Left forelimb (tissue), 1 donor: ENCODE results near the gene IGFBP1.
"Not testable (repeated sequence)": the region's sequence is repeated elsewhere in the genome, so short reads cannot be mapped to it uniquely, and the experiment has no call there.

Source experiments
- DNase-seq: peaks from one replicate; pipeline ENCODE4 v3.0.0-alpha.2; 2018; ENCODE audit warnings: low spot score

Gene IGFBP1

DNA sequence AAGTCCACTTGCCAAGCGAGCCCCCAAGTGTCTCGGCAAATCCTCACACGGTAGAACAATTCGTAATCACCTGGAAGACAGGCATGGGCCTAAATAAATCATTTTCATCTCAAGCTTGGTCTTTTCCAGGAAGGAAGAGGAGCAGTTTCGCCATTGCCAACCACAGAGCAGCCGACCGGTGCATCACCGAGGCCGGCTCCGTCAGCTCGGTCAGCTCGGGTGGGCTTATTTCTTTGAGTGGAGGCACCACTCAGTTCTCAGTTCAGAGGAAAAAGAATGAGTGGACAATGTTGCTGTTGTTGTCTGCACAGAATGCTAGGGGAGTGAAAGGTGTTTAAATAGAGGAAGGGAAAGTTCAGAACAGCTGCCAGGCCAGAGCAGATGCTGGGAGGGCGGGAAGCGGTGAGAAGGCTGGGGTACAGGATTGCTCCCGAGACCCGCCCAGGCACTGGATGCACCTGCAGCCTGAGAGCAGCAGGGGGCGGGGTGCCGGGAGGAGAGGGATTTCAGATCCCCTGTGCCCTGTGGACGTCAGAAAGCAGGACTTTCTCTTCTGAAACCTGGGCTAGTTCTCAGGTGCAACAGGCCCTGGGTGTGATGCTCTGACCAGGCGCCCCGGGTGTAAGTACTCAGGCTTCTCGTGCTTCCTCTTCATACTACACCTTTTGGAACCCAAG is 50.5 kb downstream of the IGFBP1 start:
- no peak for DNase-seq

DNA sequence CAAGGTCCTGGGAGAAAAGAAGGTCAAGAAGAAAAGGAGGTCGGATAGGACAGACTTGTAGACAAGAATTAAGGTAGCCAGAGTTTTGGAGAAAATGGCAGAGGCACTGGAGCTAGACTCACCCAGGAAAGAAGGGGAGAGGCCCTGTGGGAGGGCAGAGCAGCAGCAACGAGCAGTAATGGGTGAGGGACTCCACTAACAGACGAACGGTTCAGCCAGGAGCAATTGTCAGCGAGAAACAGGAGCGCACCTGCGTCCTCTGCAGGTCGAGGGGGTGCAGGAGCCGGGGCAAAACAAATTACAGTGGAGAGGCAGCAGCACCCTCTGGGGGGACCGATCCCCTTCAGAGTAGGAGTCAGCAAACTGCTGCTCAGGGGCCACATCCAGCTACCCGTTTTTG is 51.3 kb downstream of the IGFBP1 start:
- DNase-seq, result no peak

DNA sequence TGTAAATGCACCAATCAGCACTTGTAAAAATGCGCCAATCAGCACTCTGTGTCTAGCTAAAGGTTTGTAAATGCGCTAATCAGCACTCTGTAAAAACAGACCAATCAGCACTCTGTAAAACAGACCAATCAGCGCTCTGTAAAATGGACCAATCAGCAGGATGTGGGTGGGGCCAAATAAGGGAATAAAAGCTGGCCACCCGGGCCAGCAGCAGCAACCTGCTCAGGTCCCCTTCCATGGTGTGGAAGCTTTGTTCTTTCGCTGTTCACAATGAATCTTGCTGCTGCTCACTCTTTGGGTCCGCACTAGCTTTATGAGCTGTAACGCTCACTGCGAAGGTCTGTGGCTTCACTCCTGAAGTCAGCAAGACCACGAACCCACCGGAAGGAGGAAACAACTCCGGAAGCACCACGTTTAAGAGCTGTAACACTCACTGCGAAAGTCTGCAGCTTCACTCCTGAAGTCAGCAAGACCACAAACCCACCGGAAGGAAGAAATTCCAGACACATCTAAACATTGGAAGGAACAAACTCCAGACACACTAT is 52.0 kb downstream of the IGFBP1 start:
- not testable (repeated sequence) for DNase-seq

DNA sequence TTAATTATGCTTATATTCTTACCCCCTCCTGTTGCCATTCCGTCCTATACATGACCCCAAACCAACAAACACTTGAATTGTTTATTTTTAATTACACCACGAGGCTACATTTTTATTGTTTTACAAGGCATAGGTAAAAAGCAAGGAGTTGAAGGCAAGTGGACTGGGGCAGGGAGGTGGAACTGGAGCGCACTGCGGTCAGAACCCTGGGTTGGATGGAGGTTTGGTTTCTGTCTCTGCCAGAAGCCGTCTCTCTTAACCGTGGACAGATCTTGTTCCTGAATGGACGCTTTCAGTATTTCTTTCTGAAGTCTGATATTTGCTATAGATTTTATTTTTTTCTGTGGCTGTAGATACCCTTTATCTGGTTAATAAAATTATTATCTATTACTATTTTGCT is 52.7 kb downstream of the IGFBP1 start:
- DNase-seq, result no peak
